ENCODE results near the gene HYDIN.
"Not testable (repeated sequence)": the region's sequence is repeated elsewhere in the genome, so short reads cannot be mapped to it uniquely, and the experiment has no call there.

- not testable (repeated sequence) for TF ChIP-seq CTCF, POLR2A (IDR thresholded peaks at IDR 0.05)
Measured at GRCh38 chr16:70936781-70937525, 293.6 kb downstream of the HYDIN start.
